ENCODE measurements around the gene RAD51C. TPM values are rescaled to one million over a fixed set of nuclear protein-coding genes. Genes with fewer than 3 reads are reported as not detected.
"Not testable (repeated sequence)": the region's sequence is repeated elsewhere in the genome, so short reads cannot be mapped to it uniquely, and the experiment has no call there.

The RAD51C gene
- polyA plus RNA-seq, 1 donor, result 47.3 TPM

- DNase-seq, result no peak
Measured at GRCh38 chr17:58679263-58680037, 13.0 kb upstream of the RAD51C start.

- DNase-seq, result no peak
Measured at GRCh38 chr17:58680038-58680369, 12.4 kb upstream of the RAD51C start.

GRCh38 chr17:58684003-58684402, 8.4 kb upstream of the RAD51C start:
- DNase-seq, result no peak

- not testable (repeated sequence) for DNase-seq
Measured at GRCh38 chr17:58684462-58684861, 7.9 kb upstream of the RAD51C start.

- no peak for DNase-seq
Measured at GRCh38 chr17:58686980-58687379, 5.4 kb upstream of the RAD51C start.

GRCh38 chr17:58688521-58688920, 3.9 kb upstream of the RAD51C start:
- DNase-seq, result no peak

GRCh38 chr17:58690033-58690432, 2.4 kb upstream of the RAD51C start:
- not testable (repeated sequence) for DNase-seq

- DNase-seq, result no peak
Measured at GRCh38 chr17:58691701-58692238, 632 bp upstream of the RAD51C start, which contains the start of gene TEX14. TEX14 (minus strand) TSS chr17:58692045; CDS start chr17:58652001, 40,044 bp downstream.

GRCh38 chr17:58693208-58693607, 806 bp downstream of the RAD51C start:
- DNase-seq, result no peak

GRCh38 chr17:58693751-58694150, 1.3 kb downstream of the RAD51C start:
- DNase-seq, result no peak

GRCh38 chr17:58694302-58694701, 1.9 kb downstream of the RAD51C start:
- DNase-seq, result no peak

GRCh38 chr17:58694826-58695225, 2.4 kb downstream of the RAD51C start:
- no peak for DNase-seq

GRCh38 chr17:58699771-58700170, 7.4 kb downstream of the RAD51C start:
- DNase-seq, result no peak

- DNase-seq, result no peak
Measured at GRCh38 chr17:58702045-58702476, 9.7 kb downstream of the RAD51C start.

GRCh38 chr17:58702708-58703107, 10.3 kb downstream of the RAD51C start:
- no peak for DNase-seq

GRCh38 chr17:58703137-58703915, 10.9 kb downstream of the RAD51C start:
- no peak for DNase-seq

- DNase-seq, result no peak
Measured at GRCh38 chr17:58703916-58704286, 11.5 kb downstream of the RAD51C start.

GRCh38 chr17:58706351-58707140, 14.1 kb downstream of the RAD51C start:
- DNase-seq, result no peak

GRCh38 chr17:58710948-58711552, 18.6 kb downstream of the RAD51C start:
- DNase-seq, result peak; percentile 50

GRCh38 chr17:58722274-58722673, 29.9 kb downstream of the RAD51C start:
- no peak for DNase-seq

GRCh38 chr17:58722696-58723095, 30.3 kb downstream of the RAD51C start:
- no peak for DNase-seq

- no peak for DNase-seq
Measured at GRCh38 chr17:58728798-58729197, 36.4 kb downstream of the RAD51C start.
